ENCODE measurements around the gene XRCC6.

GRCh38 chr22:41683052-41683451 is 62.0 kb downstream of the XRCC6 start:
- TF ChIP-seq, protein P1, sequence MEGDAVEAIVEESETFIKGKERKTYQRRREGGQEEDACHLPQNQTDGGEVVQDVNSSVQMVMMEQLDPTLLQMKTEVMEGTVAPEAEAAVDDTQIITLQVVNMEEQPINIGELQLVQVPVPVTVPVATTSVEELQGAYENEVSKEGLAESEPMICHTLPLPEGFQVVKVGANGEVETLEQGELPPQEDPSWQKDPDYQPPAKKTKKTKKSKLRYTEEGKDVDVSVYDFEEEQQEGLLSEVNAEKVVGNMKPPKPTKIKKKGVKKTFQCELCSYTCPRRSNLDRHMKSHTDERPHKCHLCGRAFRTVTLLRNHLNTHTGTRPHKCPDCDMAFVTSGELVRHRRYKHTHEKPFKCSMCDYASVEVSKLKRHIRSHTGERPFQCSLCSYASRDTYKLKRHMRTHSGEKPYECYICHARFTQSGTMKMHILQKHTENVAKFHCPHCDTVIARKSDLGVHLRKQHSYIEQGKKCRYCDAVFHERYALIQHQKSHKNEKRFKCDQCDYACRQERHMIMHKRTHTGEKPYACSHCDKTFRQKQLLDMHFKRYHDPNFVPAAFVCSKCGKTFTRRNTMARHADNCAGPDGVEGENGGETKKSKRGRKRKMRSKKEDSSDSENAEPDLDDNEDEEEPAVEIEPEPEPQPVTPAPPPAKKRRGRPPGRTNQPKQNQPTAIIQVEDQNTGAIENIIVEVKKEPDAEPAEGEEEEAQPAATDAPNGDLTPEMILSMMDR (IDR thresholded peaks at IDR 0.05 in 8 of 11, conservative IDR thresholded peaks at IDR 0.05 in 3 of 11) = no peak
- no peak for TF ChIP-seq POLR2AphosphoS5 (IDR thresholded peaks at IDR 0.05)
